Measurements from ENCODE around the gene NRIP1.

NRIP1 gene, protein sequence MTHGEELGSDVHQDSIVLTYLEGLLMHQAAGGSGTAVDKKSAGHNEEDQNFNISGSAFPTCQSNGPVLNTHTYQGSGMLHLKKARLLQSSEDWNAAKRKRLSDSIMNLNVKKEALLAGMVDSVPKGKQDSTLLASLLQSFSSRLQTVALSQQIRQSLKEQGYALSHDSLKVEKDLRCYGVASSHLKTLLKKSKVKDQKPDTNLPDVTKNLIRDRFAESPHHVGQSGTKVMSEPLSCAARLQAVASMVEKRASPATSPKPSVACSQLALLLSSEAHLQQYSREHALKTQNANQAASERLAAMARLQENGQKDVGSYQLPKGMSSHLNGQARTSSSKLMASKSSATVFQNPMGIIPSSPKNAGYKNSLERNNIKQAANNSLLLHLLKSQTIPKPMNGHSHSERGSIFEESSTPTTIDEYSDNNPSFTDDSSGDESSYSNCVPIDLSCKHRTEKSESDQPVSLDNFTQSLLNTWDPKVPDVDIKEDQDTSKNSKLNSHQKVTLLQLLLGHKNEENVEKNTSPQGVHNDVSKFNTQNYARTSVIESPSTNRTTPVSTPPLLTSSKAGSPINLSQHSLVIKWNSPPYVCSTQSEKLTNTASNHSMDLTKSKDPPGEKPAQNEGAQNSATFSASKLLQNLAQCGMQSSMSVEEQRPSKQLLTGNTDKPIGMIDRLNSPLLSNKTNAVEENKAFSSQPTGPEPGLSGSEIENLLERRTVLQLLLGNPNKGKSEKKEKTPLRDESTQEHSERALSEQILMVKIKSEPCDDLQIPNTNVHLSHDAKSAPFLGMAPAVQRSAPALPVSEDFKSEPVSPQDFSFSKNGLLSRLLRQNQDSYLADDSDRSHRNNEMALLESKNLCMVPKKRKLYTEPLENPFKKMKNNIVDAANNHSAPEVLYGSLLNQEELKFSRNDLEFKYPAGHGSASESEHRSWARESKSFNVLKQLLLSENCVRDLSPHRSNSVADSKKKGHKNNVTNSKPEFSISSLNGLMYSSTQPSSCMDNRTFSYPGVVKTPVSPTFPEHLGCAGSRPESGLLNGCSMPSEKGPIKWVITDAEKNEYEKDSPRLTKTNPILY (N-terminal part only)

DNA sequence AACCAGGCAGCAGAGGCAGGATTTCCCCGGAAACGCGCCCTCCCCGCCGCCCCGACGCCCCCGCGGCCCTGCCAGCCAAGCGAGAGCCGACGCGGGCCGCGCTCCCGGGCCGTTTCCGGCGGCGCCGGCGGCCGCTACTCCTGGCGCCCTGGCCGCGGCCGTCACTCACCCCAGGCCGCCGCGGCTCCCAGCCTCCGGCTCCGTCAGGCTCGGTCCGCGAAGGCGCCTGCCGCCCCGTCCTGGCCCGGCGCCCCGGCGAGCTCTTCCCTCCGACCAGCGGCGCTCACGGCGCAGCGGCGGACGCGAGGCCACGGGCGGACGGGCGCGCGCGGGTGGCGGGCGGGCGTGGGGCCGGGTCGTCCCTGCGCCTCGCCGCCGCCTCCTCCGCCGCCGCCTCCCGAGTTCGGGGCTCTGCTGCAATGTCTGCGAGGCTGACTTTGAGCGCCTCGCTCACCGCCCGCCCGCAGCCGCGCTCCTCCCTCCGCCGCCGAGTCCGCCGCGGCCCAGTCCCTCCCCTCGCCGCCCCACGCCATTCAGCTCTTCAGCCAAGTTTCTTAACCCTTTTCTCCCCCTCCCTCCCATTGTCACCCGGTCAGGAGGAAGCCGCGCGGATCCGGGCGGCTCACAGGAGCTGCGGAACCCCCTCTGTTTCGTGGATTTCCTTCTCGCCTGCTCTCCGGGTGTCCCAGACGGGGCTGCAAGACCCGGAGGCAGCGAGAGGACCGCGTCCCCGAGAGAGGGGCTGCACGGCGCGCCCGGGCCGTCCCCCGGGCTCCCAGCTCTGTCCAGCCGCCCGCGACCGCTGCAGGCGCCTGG is at the start of gene NRIP1:
Gene NRIP1 (minus strand): TSS at position 425 of the 816 bp plus-strand sequence. CDS start 96,808 bp downstream, outside the sequence.
- peak; percentile 89 for DNase-seq

DNA sequence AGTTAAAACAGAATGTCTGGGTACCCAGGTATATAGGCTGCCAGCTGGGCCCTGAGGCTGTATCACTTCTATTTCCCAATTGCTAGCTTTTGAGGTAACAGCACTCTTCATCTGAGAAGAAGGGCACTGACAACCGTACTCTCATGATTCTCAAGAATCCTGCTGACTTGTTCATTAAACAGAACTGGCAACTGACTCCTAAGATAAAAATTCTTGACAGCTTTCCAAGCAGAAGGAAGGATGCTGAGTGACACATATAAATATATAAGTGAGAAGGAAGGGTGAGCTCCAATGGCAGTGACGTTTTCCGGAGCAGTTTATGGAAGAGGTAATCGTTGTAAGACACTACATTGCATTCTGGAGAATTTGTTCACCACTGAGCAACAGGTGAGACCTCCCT is 48.1 kb upstream of the NRIP1 start:
- no peak for DNase-seq

DNA sequence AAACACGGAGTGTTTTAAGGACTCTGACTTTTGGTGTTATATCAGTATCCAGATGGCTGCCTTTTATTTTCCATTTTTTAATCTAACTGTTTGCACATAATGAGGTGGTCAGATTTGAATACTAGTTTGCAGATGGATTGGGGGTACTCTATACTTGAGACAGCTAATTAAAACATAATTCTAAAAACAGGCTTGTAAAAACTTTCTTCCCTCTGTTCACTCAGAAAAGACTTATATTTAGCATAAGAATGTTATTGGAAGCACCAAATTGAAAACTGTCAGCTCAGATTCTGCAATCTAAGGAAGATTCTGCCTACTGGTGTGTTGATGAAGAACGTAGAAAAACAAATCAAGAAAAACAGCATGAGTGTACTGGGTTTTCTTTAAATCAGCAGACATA is 44.0 kb upstream of the NRIP1 start:
- no peak for DNase-seq

DNA sequence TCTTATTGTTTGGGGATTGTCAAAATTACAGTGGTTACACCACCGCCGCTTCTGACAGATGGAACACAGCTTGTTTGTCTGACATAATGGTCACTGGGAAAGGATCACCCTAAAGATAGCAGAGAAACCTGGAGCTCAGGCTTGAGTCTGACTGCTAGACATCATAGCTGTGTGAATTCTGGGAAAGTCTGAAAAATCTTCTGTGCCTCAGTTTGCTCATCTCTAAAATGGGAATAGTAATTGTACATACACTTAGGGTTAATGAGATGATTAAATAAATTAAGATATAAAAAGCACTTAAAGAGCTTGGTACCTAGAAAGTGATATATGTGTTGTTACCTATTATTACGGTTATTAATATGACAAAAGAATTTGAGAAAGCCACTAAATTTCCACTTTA is 39.7 kb upstream of the NRIP1 start:
- DNase-seq, result no peak

DNA sequence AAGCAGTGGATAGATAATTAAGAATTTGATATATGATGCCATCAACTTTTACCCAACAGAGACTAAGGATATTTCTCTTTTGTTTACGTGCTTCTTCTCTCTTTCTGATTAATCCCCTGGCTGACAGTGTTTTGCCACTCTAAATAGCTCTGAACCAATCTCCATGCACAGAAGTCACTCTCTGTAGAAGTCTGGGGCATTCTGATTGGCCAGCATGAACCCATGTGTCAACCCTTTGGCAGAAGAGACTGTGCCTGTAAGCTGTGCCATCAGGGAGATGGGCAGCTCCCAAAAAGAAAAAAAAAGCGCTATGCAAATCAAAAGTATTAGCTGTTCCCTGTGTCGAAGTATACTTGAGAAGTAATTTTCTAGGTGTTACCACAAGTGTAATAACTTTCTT is 34.1 kb upstream of the NRIP1 start:
- no peak for DNase-seq

DNA sequence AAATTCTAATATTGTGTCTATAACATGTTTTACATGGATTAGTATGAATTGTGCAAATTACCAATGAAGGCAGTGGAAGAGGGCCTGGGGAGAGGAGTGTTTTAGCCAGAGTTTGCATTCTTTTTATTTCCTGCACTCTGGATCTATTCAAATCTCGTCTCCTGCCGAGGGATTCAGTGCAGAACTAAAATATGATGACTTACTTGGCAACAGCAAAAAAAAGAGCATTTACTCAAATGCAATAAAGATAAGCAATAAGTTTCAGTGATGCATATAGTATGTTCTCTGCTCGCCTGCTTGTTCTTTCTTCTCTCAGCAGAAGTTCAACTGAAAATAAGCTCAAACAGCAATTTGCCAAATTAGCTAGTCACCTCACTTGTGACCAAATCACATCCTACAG is 33.4 kb upstream of the NRIP1 start:
- no peak for DNase-seq

DNA sequence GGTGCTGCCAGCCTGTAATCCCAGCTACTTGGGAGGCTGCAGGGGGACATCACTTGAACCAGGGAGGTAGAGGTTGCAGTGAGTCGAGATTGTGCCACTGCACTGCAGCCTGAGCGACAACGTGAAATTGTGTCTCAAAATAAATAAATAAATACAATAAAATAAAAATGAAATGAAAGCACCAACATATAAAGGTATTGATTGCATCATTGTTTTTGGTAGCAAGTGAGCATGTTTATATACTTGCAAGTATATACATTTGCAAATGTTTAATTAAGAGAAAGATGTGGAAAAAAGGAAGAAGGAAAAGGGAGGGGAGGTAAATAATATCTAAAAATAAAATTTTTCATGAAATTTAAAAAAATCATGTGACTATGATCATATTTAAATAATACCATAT is 32.8 kb upstream of the NRIP1 start:
- no peak for DNase-seq

DNA sequence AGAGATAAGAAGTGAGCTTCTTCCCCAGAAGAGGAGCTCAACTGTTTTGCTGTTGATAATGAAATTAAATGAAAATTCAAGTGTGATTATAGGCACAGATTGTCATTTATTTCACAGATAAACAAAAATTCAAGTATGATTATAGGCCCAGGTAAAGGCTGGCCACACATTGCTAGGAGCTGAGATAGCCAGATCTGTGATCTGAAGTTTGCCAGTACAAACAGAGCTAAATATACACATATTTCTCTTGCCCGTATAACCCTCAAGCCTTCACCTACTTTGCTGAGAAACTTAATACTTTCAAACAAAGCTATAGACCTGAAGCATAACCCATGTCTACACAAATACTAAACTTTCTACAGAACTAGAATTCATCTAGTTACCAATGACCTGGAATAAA is 31.3 kb upstream of the NRIP1 start:
- no peak for DNase-seq

DNA sequence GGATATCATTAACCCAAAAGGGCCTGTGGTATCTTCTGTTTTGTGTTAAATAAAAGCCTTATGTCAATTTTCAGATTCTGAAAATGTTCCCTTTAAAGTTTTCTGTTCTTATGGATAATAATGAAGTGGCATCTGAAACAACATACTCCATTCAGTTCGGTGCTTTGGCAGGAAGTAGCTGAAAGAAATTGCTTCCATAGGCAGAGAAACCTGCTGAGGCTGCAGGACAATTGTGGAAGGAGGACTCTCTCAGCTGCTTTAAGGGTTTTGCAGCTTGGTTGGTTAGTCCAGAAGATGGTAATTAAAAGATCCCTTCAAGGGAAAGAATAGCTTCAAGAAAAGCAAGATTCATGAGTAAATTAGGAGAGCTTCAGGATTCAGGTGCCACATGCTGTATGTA is 30.5 kb upstream of the NRIP1 start:
- DNase-seq, result peak; percentile 3

DNA sequence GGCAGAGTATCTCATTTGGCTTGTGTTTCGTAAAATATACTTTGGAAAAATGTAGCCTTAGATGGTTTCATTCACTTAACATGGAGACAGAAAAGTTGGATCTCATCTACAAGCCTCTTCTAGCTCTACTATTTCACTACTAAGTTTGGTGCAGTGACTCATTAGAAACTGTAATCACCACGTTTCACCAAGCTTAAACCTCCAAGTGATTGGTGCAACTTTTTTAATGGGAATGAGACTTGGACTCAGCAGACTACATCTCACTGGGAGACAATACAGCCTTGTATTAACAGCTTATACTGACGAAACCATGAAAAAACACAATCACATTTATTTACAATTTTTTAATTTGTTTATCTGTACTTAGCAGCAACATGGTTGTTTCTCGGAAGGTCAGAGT is 29.9 kb upstream of the NRIP1 start:
- no peak for DNase-seq

DNA sequence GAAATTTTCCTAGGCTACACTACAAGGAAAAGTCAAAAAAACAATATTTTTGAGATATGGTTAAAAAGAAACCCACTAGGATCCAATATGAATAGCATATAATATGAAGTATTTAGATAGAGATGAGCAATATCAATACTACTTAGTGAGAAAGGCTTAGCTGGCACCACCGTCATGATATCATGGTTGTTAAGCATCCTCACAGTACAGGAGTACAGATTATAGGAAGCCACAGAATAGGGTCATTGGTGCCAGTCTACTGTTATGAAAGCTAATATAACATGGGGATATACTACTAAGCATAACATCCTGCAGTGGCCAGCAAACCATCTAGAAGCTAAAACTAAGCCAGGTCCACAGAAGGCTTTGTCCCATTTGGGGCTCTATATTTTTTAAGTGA is 28.4 kb upstream of the NRIP1 start:
- DNase-seq, result no peak

DNA sequence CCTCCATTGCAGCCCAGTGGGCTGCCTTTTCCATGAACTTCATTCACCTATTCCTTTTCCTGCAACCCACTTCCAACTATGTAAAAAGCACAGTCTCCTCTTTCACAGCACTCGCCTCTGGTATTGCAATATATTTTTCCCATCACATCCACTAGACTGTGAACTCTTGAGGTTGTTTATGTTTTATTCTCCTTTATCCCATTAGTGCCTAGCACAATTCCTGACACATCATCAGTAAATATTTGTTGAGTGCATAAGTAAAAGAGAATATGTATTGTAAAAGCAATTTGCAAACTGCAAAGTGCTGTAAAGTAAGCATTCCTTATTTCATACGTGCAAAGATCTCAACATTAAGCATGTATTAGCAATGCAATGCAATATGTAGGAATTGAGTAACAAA is 27.9 kb upstream of the NRIP1 start:
- no peak for DNase-seq

DNA sequence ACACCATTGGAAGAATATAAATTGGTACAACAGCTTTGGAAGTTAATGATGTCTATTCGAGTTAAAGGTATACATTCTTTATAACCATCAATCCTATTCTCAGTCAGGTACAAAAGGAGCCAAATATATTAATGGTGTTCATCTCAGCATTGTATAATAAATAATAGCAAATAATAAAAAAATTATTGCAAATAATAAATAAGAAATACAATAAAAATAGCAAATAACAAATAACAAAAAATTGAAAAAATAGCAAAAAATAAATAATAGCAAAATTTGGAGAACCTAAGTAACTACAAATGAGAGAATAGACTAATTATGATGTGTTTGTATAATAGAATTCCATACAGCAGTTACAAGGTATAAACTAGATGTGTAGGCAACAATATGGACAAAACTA is 25.6 kb upstream of the NRIP1 start:
- DNase-seq, result no peak

DNA sequence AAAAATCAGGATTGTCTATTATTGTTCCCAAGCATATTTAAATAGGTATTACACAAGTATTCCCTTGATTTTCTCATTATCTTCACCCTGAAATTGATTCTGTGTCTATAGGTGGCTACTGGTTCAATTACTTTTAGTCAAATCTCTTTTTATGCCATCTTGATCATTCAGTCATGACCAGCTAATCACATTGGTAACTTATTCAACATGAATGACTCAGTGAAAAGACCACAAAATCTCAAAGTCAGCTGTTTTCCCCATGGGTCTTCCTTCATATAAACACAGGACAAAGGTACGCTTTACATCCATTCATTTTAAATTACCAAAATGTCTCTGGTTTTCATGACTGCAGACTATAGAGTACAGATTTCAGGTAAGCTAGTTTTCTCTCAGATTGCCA is 23.7 kb upstream of the NRIP1 start:
- DNase-seq, result no peak

DNA sequence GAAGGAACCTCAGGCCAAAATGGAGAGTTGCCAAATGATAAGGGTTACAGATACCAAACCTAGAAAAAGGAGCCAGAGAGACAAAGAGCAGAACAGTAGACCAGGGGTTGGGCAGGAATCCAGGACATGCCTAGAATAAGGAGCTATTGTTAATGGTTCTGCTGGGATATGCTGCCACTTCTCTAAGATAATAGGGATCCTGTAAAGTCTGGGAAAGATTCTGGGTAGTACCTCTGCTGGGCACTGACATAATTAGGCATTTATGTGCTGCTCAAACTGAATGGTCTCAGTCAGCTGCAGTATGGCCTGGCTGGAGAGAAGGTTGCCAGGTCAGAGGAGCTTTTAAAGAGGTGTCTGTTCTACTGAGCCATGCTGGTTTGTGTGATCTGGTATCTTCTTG is 19.9 kb upstream of the NRIP1 start:
- DNase-seq, result no peak

DNA sequence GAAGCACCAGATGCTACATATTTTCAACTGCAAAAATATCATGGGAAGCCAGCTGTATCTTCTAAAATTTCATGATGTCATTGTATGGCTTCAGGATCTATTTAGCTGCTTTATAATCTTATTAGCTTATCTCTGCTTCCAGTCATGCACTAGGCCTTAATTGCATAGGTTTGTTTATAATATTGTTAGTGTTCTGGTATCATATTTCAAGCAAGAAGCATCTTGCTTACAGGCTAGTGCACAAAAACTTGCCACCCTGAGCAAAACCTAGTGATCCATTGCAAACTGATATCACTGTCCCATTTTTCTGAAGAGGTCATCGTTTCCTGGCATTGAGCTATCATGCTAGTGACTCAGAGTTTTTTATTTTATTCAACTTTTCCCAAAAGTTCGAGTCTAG is 15.7 kb upstream of the NRIP1 start:
- no peak for DNase-seq

DNA sequence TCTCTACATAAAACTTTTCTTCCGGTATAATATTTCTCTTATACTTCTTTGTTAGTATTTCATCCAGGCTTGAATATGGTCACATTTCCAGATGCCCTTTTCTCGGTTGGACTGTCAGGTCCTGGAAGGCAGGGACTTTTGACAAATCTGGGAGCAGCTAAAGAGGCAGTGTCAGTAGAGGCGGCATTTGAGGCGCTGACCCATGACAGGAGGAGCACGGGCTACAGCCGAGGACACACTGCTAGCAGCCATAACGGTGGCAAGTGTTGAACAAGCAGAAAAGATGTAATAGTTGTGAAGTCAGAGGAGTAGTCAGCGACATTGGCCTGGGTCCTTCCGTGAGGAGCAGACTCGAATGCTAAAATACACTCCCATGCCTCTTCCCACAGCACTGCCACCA is 14.5 kb upstream of the NRIP1 start:
- DNase-seq, result no peak

DNA sequence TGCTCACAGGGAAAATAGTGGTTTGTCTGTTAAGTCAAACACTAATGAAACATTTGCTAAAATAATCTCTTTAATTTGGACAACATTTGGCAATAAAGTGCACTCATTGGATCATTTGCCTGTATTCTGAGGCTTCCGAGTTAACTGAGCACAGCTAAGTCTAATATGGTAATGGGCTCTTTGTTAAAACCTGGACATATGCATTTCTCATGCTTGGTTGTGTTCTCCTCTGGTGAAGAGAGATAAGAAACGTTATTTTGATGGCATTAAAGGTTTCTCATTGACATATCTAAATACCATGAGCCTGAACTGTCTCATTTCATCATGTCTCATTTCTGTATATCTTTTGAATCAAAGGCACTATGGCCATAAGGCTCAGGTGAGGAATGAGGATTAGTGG is 13.4 kb upstream of the NRIP1 start:
- no peak for DNase-seq

DNA sequence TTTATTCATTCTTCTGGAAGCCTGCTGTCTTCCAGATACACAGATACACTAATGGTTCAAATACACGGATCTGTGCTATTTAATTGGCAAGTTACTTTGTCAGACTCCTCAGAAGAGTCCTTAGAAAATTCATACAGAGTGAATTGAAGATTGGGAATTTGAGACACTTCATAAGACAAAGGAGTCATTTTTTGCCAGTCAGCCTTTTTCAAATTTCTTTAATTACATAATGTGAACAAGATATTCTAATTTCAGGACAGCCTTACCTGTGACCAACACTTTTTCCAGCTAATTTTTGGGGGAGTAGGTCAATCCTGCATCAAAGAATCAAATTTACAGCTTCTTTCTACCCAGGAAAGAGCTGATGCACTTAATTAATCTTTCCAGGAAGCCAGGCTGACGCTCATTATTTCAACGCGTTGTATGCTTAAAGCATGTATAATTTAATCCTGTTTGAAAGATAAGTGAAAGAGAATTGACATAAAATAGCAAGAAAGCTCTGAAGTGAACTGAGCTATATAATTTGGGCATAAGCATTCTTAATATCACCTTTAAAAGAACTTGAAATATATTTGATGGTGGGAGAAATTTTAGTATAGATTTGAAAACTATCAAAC is 12.8 kb upstream of the NRIP1 start:
- DNase-seq, result no peak

DNA sequence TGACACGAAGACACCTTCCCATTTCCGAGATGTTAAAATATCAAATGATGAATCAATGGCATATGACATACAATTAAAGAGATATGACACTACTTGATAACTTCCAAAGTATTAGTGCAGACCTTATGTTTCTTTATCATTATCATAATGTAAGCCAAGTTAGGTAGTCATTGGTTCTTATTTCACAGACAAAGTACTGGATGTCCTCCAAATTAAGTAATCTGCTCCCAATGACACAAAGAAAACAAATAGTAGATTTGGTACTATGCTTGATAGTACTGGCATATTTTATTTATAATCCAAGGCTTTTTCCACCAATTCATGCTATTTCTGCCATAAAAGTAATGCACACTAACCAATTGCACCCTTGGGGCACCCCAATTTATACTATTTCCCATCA is 11.9 kb upstream of the NRIP1 start:
- DNase-seq, result no peak

DNA sequence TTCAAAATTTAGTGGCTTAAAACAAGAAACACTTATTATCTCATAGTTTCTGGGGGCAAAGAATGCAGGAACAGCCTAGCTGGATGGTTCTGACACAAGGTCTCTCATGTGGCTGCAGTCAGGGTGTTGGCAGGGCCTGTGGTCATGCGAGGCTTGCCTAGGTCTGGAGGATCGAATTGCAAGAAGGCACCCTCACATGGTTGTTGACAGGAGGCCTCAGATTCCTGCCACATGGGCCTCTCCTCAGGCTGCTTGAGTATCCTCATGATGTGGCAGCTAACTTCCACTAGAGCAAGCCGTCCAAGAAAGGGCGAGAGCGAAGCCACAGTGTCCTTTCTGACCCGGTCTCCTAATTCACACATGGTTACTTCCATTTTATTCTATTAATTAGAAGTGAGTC is 6.2 kb upstream of the NRIP1 start:
- no peak for DNase-seq

DNA sequence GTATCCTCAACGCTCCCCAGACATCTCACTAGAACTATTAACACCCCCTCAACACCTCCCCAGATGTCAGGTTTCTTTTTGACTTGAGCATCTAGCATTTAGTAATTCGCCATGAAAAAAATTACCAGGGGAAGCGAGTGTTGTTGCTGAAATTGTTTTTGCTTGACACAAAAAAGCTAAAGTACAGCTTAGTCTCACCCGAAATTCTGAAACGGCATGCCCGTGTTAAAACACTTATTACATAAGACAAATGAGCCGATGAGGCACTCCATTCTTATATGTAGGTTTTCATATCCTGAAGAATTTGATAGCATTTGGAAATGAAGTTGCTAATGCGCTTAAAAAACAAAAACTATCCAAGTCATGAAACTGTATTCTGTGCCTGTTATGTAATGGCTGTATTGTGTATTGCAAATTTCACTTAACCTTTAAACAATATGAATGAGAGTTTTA is 1.3 kb upstream of the NRIP1 start:
- peak; percentile 73 for DNase-seq

Measured in midbrain (tissue), 1 donor.